Activated CD8-positive, alpha-beta memory T cell treated with anti-CD3 and anti-CD28 coated beads for 1 hour (primary cell): ENCODE data around the gene DNAAF3.
A peak's percentile ranks its signal among the peaks of the same experiment; 100 is the strongest.
"Not testable (repeated sequence)": the region's sequence is repeated elsewhere in the genome, so short reads cannot be mapped to it uniquely, and the experiment has no call there.

Experiments used
- DNase-seq, 2 donors: peaks; one replicate each; pipeline ENCODE4 v3.0.0-alpha.2; 2020; ENCODE audit warnings: low read depth in 1 of 2; ENCODE audit errors: extremely low read depth in 1 of 2

Gene DNAAF3

GRCh38 chr19:55166530-55167268, at the start of gene DNAAF3:
DNAAF3 (minus strand) TSS chr19:55166613; CDS start chr19:55166413, 200 bp downstream.
- peak in 1 of 2 donors; percentile 39 for DNase-seq

DNA sequence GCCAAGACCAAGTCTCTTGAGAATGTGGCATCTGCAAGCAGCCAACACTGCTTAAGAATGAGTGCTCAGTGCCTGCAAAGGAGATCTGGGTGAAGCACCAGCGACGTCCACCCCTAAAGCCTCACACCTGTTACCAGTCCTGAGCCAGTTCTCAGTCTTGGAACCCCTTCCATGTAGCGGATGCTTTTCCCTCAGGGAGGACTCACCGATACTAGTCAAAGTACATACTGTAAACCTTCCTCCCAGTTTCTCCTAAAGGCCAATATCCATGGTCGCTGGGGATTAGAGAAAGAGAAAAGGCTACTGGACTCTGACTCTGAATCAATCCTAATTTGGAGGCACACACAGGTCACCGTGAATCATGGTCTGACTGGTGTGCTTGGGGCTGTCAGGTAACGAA, 47.1 kb upstream of the DNAAF3 start:
- no peak for DNase-seq

DNA sequence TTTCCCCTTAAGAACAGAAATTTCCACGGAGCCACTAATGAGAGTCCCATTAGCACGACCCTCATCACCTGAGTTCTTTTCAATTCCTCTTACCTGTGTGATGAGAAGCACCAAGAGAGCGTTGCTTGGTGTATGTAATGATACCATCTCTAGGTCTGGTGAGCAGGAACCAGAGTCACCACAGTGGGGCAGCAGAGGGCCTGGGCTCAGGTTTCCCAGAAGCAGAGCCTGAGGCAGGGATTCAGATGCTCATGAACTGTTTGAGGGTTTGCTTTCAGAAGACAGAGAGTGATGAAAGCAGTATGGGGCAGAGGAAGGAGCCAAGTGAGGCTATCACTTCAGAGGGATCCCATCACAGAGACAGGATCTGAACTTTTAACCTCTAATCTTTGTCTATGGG, 46.0 kb upstream of the DNAAF3 start:
- DNase-seq = peak in 1 of 2 donors; percentile 9

- no peak for DNase-seq
These were observed 43.5 kb upstream of the DNAAF3 start for GRCh38 chr19:55209693-55210472.

DNA sequence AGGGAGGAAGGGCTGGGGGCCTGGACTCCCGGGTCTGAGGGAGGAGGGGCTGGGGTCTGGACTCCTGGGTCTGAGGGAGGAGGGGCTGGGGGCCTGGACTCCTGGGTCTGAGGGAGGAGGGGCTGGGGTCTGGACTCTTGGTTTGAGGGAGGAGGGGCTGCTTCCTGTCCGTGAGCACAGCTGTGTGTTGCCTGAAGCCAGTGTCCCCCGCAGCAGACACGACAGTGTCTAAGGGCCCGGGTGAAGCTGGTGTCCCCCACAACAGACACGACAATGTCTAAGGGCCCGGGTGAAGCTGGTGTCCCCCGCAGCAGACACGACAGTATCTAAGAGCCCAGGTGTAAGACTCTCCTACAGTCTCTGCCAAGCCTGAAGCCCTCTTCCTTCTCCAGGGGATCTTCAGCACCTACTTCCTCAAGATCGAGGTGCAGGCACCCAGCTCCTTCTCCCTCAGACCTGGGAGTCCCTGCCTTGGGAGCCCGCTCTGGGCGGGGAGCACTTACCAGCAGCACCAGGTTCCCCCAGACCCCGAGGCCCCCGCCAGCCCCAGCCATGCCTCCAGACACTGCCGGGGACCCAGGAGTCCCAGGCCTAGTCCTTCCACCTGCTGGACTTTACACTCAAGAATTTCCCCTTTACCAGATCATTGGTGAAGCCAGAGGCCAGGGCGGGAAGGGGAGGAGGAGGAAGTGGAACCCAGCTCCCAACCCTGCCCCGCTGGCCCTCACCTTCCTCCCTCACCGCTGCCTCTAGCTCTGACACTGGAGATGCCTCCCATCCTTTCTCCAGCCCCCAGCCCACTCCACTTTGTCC, 42.7 kb upstream of the DNAAF3 start, which contains the start of gene PTPRH:
Gene PTPRH, minus strand, starts transcription at position 622 of the 813 bp plus-strand sequence. Its CDS starts 68 bp downstream, at position 554.
- no peak for DNase-seq

GRCh38 chr19:55206664-55207500, 40.5 kb upstream of the DNAAF3 start:
- DNase-seq = peak in 1 of 2 donors; percentile 10

DNA sequence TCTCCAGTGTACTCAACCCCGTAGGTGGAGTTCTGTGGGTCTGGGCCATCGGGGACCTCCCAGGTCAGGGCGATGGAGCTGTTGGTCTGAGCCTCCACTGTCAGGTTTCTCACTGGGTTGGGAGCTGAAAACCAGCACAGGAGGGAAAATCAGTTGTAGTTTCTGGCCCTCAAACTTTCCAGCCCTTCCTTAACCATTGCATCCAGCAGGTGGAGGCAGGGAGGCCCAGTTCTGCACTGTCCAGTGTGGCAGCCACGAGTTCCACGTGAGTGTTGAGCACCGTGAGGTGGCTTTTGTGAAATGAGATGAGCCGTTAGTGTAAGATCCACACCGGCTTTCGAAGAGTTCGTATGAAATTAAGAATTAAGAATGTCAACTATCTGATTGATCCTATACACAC, 35.8 kb upstream of the DNAAF3 start:
- DNase-seq = not testable (repeated sequence)

GRCh38 chr19:55199620-55200204, 33.3 kb upstream of the DNAAF3 start:
- no peak for DNase-seq

- DNase-seq = no peak
These were observed 32.2 kb upstream of the DNAAF3 start for GRCh38 chr19:55198651-55199050.

DNA sequence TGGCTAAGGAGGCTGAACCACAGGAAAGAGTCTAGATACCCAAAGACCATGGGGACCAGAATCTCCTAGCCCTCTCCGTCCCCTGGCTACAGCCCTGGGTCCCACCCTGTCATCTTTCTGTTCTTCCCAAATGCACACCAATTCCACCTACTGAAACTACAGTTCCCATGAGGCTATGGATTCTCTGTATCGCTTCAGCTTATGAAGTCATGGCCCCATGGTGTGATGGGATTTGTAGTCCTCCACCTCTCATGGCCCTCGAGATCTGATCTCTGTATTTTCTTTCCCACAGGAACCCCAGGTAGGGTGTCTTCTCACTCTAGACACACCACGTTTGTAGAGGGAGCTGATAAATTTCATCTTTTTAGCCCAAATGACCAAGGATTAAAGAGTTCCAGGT, 31.1 kb upstream of the DNAAF3 start:
- no peak for DNase-seq

- DNase-seq = no peak
These were observed 30.4 kb upstream of the DNAAF3 start for GRCh38 chr19:55196803-55197202.

GRCh38 chr19:55193481-55193880, 27.1 kb upstream of the DNAAF3 start:
- no peak for DNase-seq

- no peak for DNase-seq
These were observed 23.0 kb upstream of the DNAAF3 start for GRCh38 chr19:55189403-55189835.

DNA sequence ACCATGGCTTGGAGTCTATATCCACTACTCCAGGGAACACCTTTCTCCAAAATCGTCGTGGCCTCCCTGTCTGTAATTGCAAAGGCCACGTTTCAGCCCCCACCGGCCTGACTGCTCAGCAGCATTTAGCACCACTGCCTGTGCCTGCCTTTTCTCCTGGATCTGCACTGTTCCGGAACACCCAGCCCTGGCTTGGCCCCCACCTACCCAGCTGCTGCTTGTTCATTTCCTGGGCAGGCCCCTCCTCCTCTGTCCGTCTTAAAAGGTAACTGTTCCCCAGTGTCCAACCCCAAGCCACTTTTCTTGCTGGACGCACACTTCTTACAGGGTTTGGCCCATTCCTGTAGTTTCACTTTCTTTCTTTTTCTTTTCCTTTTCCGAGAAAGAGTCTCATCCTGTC, 22.2 kb upstream of the DNAAF3 start:
- no peak for DNase-seq

DNA sequence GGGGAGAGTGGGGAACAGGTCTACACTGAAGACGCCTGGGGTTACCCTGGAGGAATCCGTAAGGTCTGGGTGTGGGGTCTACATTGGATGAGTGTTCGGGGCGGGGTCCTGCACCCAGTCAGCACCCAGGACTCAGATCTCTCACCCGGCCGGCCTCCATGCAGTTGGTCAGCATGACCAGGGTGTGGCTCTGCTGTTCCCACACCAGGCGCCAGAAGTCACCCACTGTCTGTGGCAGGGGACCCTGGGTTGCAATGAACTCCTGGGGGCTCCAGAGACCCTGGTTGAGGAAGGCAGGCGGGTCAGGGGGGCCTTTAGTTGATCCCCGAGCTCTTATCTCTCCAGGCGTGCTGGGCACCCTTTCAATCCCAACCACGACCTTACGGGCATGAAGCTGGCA, 19.7 kb upstream of the DNAAF3 start:
- DNase-seq = no peak

DNA sequence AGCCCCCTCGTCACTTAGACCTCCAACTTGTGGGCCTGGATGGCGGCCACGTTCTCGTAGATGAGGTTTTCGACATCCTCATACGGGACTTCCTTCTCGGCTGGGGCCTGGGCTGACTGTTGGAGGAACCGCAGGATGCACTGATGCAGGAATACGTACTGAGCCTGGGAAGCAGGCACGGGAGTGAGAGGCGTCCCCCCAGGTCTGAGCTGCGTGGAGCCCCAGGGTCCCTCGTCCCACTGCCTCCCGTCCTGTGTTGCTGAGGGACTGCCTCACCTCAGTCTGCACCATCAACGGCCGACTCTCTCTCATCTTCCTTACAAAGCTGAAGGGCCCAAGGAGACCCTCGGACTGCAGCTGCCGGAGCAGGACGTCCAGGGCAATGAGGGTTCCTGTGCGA, 15.3 kb upstream of the DNAAF3 start:
- no peak for DNase-seq

GRCh38 chr19:55179606-55180484, 13.4 kb upstream of the DNAAF3 start, which contains the start of gene SYT5:
SYT5 (minus strand) TSS chr19:55180289; CDS start chr19:55179041, 1,248 bp downstream.
- peak in 1 of 2 donors; percentile 62 for DNase-seq

DNA sequence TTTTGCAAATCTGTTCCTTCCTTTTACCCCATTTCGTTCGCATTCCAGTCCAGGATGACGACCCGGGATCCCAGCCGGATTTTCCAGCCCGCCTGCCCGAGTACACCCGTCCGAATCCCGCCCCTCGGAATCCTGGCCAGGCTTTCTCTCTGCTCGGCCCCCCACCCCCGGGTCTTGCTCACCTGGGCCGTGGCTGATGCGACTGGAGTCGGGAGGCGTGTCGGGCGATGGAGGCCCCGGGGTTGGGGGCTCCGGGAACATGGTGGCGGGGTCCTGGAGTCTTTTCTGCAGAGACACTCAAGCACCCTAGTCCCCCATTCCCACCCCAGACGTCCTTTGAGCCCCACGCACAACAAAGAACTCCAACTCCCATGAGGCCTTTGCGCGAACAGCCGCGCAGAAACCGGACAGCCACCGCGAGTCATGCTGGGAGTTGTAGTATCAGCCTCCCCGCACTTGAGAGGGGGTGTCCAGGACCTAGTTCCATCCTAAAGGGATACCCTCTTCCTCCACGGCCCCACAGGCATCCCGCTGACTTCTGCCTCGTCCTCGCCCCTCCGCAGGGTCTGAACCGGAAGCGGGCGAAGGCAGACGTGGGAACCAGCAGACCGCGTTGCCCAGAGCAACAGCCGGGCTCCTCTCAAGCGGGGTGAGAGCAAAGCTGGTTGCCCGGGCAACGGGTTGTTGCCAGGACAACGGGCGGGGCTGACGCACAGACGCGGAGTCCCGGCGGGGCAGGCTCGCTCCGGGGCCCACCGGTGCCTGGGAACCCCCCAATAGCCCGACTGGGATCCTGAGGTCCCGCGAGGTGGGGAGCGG, 12.6 kb upstream of the DNAAF3 start:
- DNase-seq = peak; percentile 92 to 93
